Measurements from ENCODE around the gene ORAI3. TPM values are rescaled to one million over a fixed set of nuclear protein-coding genes. Genes with fewer than 3 reads are reported as not detected.
"Not testable (repeated sequence)": the region's sequence is repeated elsewhere in the genome, so short reads cannot be mapped to it uniquely, and the experiment has no call there.

The ORAI3 gene
- total RNA-seq, 1 donor from 2014 or later: 9.5 TPM

DNA sequence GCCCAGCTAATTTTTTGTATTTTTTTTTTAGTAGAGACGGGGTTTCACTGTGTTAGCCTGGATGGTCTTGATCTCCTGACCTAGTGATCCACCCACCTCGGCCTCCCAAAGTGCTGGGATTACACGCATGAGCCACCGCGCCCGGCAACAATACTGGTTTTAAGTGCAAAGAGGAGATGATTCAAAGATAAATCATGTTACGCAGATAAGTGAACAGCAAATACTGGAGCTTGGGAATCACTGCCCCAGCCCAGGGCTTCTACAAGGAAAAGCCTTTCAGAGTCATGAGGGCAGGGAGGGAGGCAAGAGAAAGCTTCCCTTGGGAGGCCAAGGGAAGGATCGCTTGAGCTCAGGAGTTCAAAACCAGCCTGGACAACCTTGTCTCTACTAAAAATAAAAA lies 9.3 kb upstream of the ORAI3 start:
- ATAC-seq (ENCODE audit: poor library complexity); DNase-seq; intact Hi-C loops (cut with DNase I): not testable (repeated sequence)

DNA sequence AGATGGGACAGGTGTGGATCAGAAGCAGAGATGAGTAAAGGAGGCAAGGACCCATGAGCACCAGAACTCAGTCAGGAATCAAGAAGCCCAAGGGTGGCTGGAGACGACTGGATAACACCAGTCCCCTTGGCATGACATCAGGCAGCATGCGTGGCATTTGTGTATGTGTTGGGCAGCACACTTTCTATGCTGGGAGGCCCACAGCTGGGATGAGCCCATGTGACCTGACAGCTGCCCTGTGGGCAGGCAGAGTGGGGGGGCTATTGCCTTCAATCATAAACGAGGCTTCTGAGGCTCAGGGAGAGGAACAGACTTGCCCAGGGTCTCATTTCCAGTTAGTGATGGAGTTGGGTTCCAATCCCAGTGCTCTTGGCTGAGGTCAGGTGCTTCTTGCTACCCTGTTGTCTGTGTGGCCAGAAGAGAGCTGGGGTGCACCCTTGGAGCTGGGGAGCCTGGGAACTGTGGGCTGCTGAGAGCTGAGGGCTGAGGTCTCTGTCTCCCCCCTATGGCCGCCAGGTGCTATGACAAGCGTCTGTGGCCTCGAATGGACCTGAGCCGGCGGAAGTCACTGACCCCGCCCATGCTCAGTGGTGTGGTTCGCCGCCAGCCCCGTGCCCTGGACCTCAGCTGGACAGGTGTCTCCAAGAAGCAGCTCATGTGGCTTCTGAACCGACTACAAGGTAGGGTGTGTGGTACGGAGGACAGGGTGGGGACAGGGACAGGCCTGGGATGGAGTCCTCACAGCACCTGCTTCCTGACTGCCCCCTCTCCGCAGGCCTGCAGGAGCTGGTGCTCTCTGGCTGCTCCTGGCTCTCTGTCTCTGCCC lies 7.1 kb upstream of the ORAI3 start:
- intact Hi-C loops (cut with DNase I): no loop called here
- DNase-seq (peak; percentile 88), ATAC-seq (ENCODE audit: poor library complexity) (peak; percentile 92)

DNA sequence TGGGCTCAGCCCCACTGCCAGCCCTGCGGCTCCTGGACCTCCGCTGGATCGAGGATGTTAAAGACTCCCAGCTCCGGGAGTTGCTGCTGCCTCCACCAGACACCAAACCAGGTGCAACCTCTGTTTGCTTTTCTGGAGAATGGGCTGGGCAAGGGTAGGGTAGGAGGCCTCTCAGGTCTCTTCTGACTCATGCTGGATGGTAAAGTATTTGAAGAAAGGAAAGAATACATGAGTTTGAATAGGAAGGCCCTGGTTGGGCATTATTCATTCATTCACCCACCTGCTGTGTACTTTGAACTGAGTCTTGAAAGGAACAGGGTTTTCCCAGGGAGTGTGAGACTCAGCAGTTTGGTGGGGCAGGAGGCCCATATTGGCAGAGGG lies 6.5 kb upstream of the ORAI3 start:
- intact Hi-C loops (cut with DNase I): no loop called here
- ATAC-seq (ENCODE audit: poor library complexity): no peak

DNA sequence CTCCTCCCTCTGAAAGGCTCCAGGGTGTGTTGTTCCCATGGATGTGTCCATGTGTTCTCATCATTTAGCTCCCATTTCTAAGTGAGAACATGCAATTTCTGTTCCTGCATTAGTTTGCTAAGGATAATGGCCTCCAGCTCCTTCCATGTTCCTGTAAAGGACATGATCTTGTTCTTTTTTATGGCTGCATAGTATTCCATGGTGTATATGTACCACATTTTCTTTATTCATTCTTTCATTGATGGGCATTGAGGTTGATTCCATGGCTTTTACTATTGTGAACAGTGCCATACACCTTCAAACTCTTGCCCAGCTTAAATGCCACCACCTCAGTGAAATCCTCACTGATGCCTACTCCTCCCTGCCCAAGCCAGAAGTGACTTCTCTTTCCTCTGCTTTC lies 4.5 kb upstream of the ORAI3 start:
- intact Hi-C loops (cut with DNase I): no loop called here
- DNase-seq: no peak
- ATAC-seq (ENCODE audit: poor library complexity): no peak

More for the DNA sequence above, 6.5 kb upstream of the ORAI3 start:
- no peak for DNase-seq

DNA sequence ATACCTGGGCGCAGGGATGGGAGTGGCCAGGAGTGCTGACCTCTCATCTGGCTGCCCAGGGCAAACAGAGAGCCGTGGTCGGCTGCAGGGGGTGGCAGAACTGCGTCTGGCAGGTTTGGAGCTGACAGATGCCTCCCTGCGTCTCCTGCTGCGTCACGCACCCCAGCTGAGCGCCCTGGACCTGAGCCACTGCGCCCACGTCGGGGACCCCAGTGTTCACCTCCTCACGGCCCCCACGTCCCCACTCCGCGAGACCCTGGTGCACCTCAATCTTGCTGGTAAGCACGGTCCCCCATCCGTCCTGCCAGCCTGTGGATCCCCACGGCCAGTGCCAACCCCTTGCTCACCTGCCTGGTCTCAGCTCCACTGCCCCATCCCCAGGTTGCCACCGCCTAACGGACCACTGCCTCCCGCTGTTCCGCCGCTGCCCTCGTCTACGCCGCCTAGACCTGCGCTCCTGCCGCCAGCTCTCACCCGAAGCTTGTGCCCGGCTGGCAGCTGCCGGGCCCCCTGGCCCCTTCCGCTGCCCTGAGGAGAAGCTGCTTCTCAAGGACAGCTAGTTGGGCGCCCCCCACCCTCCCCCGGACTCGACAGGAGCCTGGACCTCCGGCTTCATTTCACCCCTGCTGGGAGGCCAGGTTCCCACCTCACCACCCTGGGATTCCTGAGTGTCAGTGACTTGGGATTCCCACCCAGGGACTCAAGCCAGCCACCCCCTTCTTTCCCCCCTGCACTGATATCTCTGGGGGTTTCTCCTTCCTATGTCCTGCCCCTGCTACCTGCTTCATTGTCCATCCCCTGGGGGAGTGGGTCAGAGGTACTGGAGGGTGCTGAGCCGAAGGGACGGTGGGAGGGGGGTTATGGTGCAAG lies 2.0 kb upstream of the ORAI3 start:
- ATAC-seq (ENCODE audit: poor library complexity): no peak
- DNase-seq: peak; percentile 43
- intact Hi-C loops (cut with DNase I): no loop called here

DNA sequence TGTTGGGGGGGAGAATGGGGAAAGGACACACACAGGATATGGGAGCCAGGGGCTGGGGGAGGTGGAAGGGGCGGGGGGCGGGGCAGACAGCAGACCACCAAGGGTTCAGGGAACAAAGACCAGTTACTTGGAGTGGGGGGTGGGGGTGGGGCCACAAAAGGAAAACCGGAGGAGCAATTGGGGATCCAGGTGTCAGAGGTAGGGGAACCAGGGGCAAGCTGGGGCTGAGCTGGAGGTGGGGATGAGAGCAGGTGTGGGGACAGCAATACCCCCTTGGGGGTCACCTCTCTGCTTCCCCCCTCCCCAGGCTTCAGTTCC lies 1.4 kb upstream of the ORAI3 start:
- intact Hi-C loops (cut with DNase I): no loop called here
- DNase-seq: peak; percentile 41
- ATAC-seq (ENCODE audit: poor library complexity): no peak

DNA sequence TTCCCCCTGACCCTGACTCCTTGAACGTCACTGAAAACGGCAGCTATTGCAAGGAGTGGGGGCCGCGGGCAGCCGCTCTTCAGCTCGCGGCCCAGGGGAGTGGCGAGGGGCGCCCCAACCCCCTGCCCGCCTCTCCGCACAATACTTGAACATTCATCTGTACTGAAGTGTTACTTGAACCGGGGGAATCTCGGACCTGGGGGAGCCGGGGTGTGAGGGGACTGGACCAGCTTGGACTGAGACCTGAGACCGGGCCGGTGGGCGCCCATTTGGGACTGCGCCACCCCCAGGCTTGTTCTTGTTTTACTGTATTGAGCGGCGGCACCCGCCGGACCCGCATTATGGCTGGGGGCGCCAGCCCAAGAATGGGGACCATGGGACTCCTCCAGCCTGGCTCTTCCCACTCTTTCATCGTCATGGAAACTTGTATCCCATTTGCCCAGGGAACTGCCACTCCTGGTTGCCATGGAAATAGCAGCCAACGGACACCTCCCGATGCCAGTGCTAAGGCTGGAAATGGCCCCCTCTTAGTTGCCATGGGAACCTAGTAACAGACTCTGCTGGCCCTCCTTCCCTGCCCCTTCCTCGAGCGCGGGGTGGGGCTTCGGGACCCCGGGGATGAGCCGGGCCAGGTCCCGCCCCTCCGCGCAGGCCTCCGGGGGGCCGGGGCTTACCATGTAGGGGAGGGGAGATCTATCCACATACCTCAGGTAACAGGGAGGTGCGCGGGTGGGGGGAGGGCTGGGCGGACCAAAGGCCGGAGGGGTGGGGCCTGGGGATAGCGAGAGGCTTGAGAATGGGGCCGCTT lies 805 bp upstream of the ORAI3 start:
- DNase-seq (peak; percentile 84), ATAC-seq (ENCODE audit: poor library complexity) (peak; percentile 49)
- intact Hi-C loops (cut with DNase I): no loop called here

DNA sequence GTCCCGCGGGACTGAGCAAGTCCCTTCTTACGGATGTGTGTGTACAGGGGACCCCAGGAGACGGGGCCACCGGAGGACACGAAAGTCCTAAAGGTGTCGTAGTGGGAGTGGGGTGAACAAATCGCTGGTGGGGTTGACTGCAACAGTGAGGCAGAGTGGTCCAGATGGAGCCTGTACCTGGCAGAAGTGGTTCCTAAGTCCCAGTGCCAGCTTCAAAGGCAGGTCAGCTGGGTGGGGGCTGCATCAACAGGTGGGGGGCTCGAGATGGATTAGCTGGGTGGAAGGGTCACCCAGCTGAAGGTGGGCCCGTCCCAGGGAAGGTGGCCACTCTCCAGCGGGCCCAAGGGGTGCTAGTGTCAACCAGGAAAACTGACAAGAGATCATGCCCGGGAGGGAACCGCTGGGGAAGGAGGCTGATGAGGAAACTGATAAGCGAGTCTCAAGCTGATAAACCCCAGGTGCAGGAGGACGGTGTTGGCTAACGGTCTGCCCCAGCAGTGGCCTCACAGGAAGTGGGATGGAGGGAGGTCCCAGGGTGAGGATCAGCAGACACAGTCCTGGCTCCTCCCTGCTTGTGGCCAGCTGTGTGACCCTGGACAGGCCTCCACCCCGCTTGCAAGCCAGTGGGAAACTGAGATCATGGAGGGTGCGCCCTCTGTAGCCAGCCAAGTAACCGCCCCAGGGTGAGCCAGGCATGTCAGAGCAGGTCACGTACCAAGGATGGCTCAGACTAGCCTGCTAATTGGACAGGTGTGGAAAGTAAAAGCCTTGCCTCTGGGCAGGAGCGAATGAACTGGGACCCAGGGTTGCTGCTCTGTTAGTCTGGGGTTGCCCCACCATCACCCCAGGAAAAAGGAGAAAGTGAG lies 1.0 kb downstream of the ORAI3 start:
- ATAC-seq (ENCODE audit: poor library complexity) (peak; percentile 58), DNase-seq (peak; percentile 92)
- intact Hi-C loops (cut with DNase I): no loop called here

DNA sequence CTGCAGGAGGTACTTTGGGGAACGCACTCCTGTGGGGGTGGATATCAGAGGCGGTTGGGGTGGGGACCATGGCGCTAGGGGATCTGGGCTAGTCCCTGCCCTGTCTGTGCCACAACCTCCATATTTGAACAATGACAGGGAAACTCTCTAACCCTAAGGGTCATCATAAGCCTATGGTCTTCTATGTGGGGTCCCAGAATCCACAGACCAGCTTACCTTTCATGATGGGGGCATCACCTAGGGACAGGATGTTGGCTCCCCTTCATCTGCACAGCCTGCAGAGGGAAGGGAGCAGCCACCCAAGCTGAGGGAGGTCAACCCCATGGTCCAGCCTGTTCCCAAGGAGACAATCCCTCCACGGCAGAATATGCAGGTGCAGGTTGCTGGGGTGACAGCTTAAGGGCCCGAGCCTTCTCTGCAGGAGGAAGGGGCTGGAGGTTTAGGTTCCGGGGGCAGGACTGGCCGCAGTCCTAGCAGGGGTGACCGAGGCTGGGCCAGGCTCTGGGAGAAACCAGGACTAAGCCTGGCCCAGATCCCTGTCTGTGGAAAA lies 1.7 kb downstream of the ORAI3 start:
- DNase-seq (no peak), ATAC-seq (ENCODE audit: poor library complexity) (no peak)
- intact Hi-C loops (cut with DNase I): no loop called here

DNA sequence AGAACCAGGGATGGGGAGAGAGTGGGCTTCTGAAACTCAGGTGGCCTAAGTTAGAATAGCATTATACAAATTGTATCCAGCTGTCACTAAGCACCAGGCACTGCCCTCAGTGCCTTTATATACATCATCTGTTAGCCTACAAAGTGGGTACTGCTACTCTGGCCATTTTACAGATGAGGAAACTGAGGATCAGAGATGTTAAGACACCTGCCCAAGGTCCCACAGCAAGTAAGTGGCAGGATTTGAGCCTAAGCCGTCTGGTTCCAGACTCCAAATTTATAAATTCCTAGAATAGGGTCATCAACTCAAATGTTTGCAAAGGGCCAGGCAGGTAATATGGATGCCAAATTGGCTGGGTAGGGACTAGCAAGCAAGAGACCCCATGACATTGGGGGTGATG lies 2.3 kb downstream of the ORAI3 start:
- intact Hi-C loops (cut with DNase I): no loop called here
- no peak for DNase-seq
- ATAC-seq (ENCODE audit: poor library complexity): no peak

DNA sequence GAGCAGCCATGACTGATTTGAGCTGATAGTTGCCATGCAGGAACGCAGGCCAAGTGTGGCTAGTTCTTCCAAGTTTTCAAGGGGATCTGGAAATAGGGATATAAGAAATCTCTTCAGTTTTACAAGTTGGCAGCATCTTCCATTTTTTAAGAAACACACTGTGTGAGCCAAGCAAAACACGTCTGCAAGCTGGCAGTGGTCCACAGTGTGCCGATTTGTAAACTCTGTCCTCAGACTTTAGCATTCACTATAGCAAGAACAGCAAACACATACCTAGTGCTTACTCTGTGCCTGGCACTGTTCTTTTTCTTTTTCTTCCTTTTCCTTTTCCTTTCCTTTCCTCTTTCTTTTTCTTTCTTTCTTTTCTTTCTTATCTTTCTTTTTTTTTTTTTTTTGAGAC lies 2.9 kb downstream of the ORAI3 start:
- intact Hi-C loops (cut with DNase I): no loop called here
- DNase-seq (peak; percentile 84), ATAC-seq (ENCODE audit: poor library complexity) (no peak)

DNA sequence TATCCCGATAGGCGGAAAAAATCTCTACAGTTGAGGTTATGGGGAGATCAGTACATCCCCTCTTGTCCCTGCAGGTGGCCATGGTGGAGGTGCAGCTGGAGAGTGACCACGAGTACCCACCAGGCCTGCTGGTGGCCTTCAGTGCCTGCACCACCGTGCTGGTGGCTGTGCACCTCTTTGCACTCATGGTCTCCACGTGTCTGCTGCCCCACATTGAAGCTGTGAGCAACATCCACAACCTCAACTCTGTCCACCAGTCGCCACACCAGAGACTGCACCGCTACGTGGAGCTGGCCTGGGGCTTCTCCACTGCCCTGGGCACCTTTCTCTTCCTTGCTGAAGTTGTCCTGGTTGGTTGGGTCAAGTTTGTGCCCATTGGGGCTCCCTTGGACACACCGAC lies 4.2 kb downstream of the ORAI3 start:
- intact Hi-C loops (cut with DNase I): no loop called here
- DNase-seq: no peak
- no peak for ATAC-seq (ENCODE audit: poor library complexity)

DNA sequence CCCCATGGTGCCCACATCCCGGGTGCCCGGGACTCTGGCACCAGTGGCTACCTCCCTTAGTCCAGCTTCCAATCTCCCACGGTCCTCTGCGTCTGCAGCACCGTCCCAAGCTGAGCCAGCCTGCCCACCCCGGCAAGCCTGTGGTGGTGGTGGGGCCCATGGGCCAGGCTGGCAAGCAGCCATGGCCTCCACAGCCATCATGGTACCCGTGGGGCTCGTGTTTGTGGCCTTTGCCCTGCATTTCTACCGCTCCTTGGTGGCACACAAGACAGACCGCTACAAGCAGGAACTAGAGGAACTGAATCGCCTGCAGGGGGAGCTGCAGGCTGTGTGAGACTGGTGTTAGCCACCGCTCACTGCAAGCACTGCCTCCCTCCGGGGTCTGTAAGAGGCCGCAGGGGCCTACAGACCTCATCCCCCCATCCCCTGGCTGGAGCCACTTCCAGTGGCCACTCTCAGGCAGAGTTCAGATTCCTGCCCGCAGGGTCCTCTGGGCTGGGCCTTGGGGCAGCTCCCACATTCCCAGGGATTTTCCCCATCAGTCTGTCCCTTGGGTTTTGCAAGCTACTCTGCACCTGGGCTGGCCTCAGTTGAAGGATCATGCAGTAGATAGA lies 4.8 kb downstream of the ORAI3 start:
- intact Hi-C loops (cut with DNase I): no loop called here
- DNase-seq: peak; percentile 70
- ATAC-seq (ENCODE audit: poor library complexity): no peak

DNA sequence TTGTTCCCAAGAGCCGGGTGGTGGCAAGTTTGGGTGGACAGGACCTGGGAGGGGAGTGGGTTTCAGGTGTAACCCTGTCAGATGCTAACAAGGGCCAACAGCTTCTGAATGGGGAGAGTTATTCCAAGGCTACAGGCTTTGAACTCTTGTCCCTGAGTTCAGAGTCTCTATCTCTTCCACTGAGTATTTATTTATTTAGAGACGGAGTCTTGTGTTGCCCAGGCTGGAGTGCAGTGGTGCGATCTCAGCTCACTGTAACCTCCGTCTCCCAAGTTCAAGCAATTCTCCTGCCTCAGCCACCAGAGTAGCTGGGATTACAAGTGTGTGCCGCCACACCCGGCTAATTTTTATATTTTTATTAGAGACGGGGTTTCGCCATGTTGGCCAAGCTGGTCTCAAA lies 6.1 kb downstream of the ORAI3 start:
- DNase-seq (no peak), ATAC-seq (ENCODE audit: poor library complexity) (no peak)
- intact Hi-C loops (cut with DNase I): no loop called here

DNA sequence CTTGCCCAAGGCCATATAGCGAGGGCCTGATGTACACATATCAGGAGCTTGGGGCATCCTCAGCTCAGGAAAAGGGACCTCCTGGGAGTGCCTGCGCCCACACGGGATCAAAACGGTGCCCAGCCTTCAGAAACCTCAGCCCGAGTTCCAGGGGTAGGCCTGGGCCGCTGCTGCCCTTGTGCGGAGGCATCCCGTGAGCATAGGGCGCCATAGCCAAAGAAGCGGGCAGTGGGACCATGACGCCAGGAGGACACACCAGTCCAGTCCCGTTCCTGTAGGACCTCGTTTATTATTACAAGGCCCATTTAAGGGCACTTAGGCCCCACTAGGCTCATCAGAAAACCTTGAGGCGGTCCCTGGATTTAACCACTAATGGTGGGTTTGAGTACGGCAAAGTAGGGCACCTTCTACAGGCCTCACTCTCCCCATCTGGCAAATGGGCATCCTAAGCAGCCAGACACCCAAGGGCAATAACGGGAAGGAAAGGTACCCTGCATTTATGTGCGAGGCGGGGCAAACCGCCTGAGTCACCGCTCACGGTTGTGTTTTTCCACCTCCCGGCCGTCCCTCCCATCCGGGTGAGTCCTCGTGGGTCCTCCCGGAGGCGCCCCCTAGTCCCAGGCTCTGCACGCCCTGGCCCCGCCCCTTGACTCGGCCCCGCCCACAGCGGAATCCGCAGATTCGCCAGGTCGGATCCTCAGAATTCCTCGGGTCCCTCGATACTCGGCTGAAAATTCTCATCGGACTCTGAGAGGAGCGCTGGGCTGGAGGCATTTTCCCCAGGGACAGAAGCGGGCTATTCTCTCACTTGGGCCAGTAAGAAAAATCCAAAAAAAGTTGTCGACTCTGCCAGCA lies 8.0 kb downstream of the ORAI3 start:
- intact Hi-C loops (cut with DNase I): no loop called here
- DNase-seq (peak; percentile 90), ATAC-seq (ENCODE audit: poor library complexity) (peak; percentile 82)

DNA sequence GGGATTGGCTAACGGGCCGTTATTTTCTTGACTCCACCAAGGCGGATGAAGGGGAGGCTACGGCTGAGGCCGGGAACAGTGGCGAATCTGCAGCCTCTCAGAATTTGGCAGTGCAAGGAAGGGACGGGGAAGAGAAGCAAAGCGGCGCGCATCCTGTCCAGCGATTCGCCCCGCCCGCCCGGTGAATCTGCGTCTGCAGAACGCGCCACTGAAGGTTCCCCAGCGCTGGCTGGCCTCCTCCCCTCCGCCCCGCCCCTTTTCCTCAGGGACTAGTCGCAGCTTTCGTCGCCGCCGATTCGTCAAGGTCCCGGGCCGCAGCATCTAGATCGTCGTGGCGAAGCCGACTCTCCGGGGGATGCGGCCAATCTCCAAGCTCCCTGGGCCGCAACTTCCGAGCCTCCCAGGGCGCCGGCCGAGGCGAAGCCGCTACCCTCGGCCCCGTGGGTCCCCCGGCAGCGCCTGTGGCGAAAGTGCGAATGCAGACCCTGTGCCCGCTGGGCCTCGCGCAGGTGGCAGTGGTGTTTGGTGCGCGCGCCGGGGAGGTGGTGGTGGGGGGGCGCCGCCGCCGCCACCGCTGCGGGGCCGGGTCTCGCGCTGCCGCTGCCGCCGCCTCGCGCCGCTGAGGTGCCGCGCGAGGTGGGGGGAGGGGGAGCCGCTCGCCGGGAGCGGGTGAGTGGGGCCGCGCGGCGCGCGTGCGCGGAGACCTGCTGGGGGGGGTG lies 8.7 kb downstream of the ORAI3 start, which contains the start of gene SETD1A:
Gene SETD1A (plus strand): TSS at position 299 of the 719 bp plus-strand sequence. CDS start 978 bp downstream, outside the sequence.
- peak; percentile 98 for DNase-seq
- peak; percentile 94 for ATAC-seq (ENCODE audit: poor library complexity)
- intact Hi-C loops (cut with DNase I): no loop called here

All from Right ventricle myocardium superior (tissue), 1 donor.